Measurements from ENCODE around the gene GARIN5B.
A peak's percentile ranks its signal among the peaks of the same experiment; 100 is the strongest.

Gene GARIN5B

GRCh38 chr19:55370305-55370988, 7.4 kb upstream of the GARIN5B start, which contains the start of gene IL11:
Gene IL11 (minus strand): TSS chr19:55370463. CDS start chr19:55370310, 153 bp downstream.
- DNase-seq (ENCODE audit: low spot score) = peak; percentile 87

DNA sequence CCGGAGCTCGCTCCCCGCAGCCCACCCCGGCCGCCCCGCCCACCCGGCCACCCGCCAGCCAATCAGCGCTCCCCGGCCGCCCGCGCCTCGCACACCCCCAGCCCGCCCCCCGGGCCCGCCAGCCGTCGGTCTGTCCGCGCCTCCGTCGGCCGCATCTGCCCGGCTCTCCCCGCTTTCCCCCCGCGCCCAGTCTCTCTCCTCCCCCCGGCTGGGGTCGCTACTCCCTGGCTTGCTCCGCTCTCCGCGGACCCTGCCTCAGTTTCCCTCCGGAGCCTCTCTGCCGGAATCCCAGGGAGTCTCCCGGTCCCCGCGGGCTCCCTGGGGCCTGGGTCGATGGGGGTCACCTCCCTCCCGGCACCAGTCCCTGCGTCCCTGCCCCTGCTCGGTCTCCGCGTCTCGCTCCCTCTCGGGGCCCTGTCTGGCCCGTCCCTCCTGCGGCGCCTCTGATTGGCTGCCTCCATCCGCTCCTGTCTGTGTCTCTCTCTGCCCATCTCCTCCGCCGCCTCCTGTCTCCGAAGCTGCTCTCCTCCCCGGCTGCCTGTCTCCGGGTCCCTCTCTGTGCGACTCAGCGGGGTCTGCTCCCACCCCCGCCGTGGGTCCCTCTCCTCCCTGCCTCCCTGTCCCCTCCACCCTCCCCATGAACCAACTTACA, 6.7 kb upstream of the GARIN5B start:
- peak; percentile 94 for DNase-seq (ENCODE audit: low spot score)

DNA sequence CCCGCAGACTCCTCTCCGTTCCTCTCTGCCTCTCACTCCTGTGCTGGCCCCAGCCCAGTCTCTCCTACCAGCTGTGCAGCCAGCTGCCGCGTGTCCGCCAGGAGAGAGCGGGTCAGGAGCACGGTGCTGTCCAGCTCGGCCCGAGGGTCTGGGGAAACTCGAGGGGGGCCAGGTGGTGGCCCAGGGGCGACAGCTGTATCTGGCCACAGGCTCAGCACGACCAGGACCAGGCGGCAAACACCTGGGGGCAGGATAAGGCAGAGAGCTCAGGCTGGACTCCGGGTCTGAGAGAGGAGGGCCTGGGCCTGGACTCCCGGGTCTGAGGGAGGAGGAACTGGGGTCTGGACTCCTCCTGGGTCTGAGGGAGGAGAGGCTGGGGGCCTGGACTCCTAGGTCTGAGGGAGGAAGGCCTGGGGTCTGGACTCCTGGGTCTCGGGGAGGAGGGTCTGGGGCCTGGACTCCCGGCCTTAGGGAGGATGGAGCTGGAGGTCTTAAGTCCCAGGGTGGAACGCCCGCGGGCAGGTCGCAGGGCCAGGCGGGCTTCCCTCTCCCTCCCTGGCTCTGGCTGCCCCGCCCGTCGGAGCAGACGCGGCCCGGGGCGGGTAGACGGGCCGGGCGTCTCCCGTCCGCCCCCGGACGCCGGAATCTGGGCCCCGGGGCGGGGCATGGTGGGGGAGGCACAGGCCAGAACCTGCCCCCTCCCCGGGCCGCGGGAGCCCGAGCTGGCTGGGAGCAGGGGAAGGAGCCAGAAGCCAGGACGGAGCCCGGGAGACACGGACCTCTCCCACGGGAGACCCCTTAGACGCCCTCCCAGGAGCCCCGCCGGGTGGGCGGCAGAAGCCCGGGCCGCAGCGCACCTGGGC, 5.9 kb upstream of the GARIN5B start:
- DNase-seq (ENCODE audit: low spot score) = peak; percentile 94

GRCh38 chr19:55368106-55368505, 5.0 kb upstream of the GARIN5B start:
- DNase-seq (ENCODE audit: low spot score) = no peak

DNA sequence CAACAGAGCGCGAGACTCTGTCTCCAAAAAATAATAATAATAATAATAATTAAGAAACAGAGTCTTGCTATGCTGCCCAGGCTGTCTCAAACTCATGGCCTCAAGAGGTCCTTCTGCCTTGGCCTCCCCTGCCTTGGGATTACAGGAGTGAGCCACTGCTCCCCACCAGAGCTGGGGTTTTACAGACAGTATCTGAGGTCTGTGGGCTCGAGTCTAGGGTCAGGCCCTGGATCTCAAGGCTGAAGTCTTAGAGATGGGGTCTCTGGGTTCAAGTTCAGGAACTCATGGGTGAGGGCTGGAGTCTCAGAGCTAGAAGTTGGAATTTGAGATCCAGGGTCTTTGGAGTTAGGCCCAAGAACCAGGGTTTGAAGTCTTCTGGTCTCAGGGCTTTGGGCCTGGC, 3.7 kb upstream of the GARIN5B start:
- DNase-seq (ENCODE audit: low spot score) = no peak

GRCh38 chr19:55365964-55366363, 2.9 kb upstream of the GARIN5B start:
- DNase-seq (ENCODE audit: low spot score) = no peak

- DNase-seq (ENCODE audit: low spot score) = no peak
These were observed 2.2 kb upstream of the GARIN5B start for GRCh38 chr19:55365245-55365644.

DNA sequence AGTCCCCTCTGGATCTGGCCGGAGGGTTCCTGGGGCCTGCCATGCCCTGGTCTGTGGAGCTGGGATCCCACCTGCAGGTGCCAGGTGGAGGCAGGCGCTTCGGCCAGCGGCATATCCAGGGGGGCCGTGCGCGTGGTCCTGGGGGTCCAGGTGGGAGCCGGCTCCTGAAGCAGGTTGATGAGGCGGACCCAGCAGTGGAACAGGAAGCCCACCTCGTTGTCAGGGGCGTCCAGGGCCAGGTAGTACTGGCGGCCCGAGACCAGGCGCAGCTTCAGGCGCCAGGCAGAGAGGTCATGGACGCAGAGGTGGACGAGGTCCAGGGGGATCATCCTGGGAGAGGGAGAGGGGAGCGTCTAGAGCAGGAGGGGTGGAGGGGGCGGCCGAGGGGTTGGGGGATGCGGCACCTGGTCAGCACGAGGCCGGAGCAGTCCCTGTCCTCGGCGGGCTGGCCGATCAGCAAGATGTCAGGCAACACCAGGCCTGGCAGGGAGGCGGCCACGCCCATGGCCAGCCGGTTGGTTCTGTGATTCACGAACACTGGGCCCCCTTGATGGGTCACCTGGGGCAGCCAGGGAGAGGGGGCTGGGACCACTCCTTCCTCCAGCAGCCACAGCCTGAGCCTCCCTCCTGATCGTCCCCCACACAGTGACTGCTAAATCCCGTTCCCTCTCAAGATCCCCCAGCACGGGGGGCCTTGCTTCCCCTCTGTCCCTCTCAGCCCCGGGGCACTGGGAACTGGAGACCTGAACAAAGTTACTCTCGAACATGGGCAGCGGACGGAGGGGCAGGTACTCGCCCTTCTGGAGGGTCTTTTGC, 678 bp downstream of the GARIN5B start:
- no peak for DNase-seq (ENCODE audit: low spot score)

- DNase-seq (ENCODE audit: low spot score) = no peak
These were observed 2.2 kb downstream of the GARIN5B start for GRCh38 chr19:55360902-55361301.

GRCh38 chr19:55358943-55359908, 3.8 kb downstream of the GARIN5B start:
- DNase-seq (ENCODE audit: low spot score) = no peak

- no peak for DNase-seq (ENCODE audit: low spot score)
These were observed 4.6 kb downstream of the GARIN5B start for GRCh38 chr19:55358493-55358892.

- peak; percentile 16 for DNase-seq (ENCODE audit: low spot score)
These were observed 7.7 kb downstream of the GARIN5B start for GRCh38 chr19:55355213-55355821.

- peak; percentile 15 for DNase-seq (ENCODE audit: low spot score)
These were observed 8.3 kb downstream of the GARIN5B start, which contains the start of gene COX6B2 for GRCh38 chr19:55354698-55355212. Gene COX6B2 (minus strand): TSS chr19:55354719. CDS start chr19:55354521, 198 bp downstream.

DNA sequence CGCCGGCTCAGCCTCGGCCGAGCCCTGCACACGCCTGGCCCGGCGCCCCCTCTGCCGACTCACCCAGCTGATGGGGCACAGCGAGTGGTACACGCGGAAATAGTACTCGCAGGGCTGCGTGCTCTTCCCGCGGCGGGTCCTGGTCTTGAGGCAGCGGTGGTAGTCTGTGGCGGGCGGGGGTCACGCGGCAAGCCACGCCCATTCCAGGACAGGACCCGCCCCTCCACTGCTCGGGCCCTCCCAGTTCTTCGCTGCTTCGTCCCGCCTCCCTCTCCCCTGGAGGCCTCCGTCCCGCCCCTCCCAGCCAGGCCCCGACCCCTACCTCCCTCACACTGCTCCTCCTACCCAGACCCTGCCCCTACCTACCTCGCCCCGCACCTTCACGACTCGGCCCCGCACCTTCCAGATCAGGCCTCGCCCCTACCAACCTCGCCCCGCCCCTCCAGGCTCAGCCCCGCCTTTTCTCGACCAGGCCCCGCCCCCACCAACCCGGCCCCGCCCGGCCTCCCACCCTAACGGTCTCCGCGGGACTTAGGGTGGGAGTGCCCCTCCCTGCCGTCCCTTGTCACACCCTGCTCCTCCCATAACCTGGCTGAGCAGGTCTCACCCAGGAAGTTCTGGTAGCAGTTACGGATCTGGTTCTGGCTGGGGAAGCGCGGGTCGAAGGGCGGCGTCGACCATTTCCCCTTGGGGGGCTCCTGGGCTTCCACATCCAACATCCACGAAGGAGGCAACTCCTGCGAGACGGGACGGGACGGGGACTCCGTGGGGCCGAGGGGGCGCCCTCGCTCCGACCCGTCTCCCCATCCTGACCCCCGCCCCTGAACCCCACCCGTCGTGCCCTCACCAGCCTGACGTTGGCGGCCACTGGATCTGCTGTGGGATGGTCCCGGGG, 9.0 kb downstream of the GARIN5B start:
- peak; percentile 91 for DNase-seq (ENCODE audit: low spot score)

GRCh38 chr19:55353356-55353802, 9.7 kb downstream of the GARIN5B start:
- no peak for DNase-seq (ENCODE audit: low spot score)

DNA sequence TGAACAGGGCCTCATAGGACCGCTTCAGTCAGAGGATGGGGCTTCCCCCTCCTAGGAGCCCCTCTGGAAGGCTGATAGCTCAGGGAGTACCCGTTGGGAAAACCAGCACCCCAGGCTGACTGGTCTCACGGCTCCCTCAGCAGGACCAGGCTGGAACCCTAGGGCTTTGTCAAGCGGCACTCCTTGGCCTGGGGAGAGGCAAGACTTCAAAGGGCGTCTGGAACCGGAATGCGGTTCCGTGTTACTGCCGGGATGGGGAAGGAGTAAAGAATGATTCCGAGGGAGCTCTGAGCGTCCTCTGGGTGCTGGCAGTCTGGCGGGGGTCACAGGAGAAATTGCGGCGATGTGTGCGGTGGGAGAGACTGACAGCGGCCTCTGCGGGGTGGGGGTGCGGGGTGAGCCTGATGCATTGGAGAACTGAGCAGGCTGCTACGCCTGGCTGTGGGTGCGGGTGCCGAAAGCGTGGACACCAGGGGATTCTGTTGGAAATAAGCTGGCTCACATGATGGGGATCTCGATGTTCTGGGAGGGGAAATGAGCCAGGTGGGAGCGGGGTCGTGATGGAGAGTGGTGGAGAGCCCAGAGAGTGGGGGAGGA, 10.4 kb downstream of the GARIN5B start:
- DNase-seq (ENCODE audit: low spot score) = no peak

DNA sequence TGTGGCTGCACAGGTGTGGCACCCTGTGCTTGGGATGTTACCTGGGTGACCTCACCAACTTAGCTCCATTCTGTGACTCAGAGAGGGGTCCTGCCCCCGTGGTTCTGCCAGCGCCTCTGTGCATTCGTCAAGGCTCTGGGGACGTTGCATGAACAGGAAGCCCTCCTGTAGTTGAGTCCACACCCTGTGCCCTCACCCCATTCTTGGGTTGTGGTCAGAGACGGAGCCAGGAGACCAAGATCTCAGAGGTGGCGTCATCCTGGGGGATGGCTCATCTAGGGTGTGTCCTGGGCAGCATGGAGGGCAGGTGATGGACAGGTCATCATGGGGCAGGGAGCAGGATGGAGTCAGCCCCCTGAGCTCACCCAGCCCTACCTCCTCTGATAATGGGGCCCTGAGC, 11.0 kb downstream of the GARIN5B start:
- no peak for DNase-seq (ENCODE audit: low spot score)

- DNase-seq (ENCODE audit: low spot score) = no peak
These were observed 12.3 kb downstream of the GARIN5B start for GRCh38 chr19:55350620-55351315.

All from AG20443 (cell line).